HepG2 (cell line): ENCODE data around the gene SSX2IP. TPM values are rescaled to one million over a fixed set of nuclear protein-coding genes. Genes with fewer than 3 reads are reported as not detected.

Source experiments
- ARNT ChIP-seq: fragments of 450-650 bp; IDR thresholded peaks from 2 replicates; pipeline ENCODE4 v1.6.1; 2017
- CTCF ChIP-seq: sonication (generic); formaldehyde crosslinking; IDR thresholded peaks from 2 replicates; pipeline ENCODE4 v1.5.0; 2020; ENCODE audit warnings: mild to moderate bottlenecking, missing genetic modification reagents, moderate library complexity
- DPF2 ChIP-seq: sonication (generic); formaldehyde crosslinking; IDR thresholded peaks from 2 replicates; pipeline ENCODE4 v1.4.0; 2020; ENCODE audit warnings: mild to moderate bottlenecking, low read depth, missing genetic modification reagents, borderline replicate concordance
- GRHL1 ChIP-seq: sonication (generic); formaldehyde crosslinking; conservative IDR thresholded peaks from 2 replicates; pipeline ENCODE4 v1.8.0; 2022; ENCODE audit warnings: missing genetic modification reagents
- MBNL3 ChIP-seq: fragments of 250-450 bp; sonication (Bioruptor Pico); conservative IDR thresholded peaks from 2 replicates; pipeline ENCODE4 v1.8.0; 2022; ENCODE audit warnings: mild to moderate bottlenecking, inconsistent platforms
- MIER3 ChIP-seq: IDR thresholded peaks from 2 replicates; pipeline ENCODE4 v1.6.1; 2016; ENCODE audit warnings: missing compliant biosample characterization, borderline replicate concordance
- NAIF1 ChIP-seq: sonication (generic); formaldehyde crosslinking; IDR thresholded peaks from 2 replicates; pipeline ENCODE4 v1.5.0; 2020; ENCODE audit warnings: mild to moderate bottlenecking, missing genetic modification reagents, borderline replicate concordance
- PRMT3 ChIP-seq: sonication (generic); formaldehyde crosslinking; IDR thresholded peaks from 2 replicates; pipeline ENCODE4 v1.8.1; 2022; ENCODE audit warnings: low read depth, mild to moderate bottlenecking, moderate library complexity, missing genetic modification reagents, borderline replicate concordance
- RARA ChIP-seq: IDR thresholded peaks from 2 replicates; pipeline ENCODE4 v1.6.1; 2016; ENCODE audit warnings: missing genetic modification reagents, missing compliant biosample characterization
- SALL1 ChIP-seq: sonication (generic); formaldehyde crosslinking; IDR thresholded peaks from 2 replicates; pipeline ENCODE4 v1.8.0; 2022; ENCODE audit warnings: mild to moderate bottlenecking, missing genetic modification reagents
- TMF1 ChIP-seq: sonication (generic); formaldehyde crosslinking; IDR thresholded peaks from 2 replicates; pipeline ENCODE4 v1.8.1; 2022; ENCODE audit warnings: low read depth, missing genetic modification reagents
- ZFP36L1 ChIP-seq: sonication (generic); formaldehyde crosslinking; IDR thresholded peaks from 2 replicates; pipeline ENCODE4 v1.8.0; 2022; ENCODE audit warnings: mild to moderate bottlenecking, missing genetic modification reagents, moderate library complexity
- ZFP36L2 ChIP-seq: sonication (generic); formaldehyde crosslinking; IDR thresholded peaks from 2 replicates; pipeline ENCODE4 v1.4.0; 2020; ENCODE audit warnings: missing genetic modification reagents
- ZNF382 ChIP-seq: sonication (generic); formaldehyde crosslinking; IDR thresholded peaks from 2 replicates; pipeline ENCODE4 v1.5.0; 2020; ENCODE audit warnings: missing genetic modification reagents, mild to moderate bottlenecking, borderline replicate concordance
- ZNF652 ChIP-seq: IDR thresholded peaks from 2 replicates; pipeline ENCODE4 v1.6.1; 2016; ENCODE audit warnings: low read depth, borderline replicate concordance
- polyA plus RNA-seq, 8 experiments: library from polyadenylated mRNA; depleted of rRNA in 3 of 8; stranded (reverse) in 7 of 8; unstranded in 1 of 8; fragments of >200 nt; fragmentation: Illumina TruSeq in 4 of 8; extraction: Trizol in 4 of 8; gene quantifications; 2 replicates each; pipeline versions ENCODE4 v1.2.1 to v1.2.3, GENCODE V29; 2011 to 2016; ENCODE audit warnings: low read depth in 4 of 8, missing spikeins in 1 of 8, mixed read lengths in 1 of 8; ENCODE audit not compliant: insufficient read depth in 1 of 8
- total RNA-seq, 5 experiments: library from RNA; depleted of rRNA; stranded (reverse); fragments of >200 nt; fragmentation: Illumina TruSeq; extraction: Trizol; gene quantifications; 2 replicates each; pipeline ENCODE4 v1.2.3, GENCODE V29; 2016; ENCODE audit warnings: low read depth in 1 of 5
- TF ChIP-seq, protein P1 (sequence below): sonication (generic); formaldehyde crosslinking; IDR thresholded peaks from 2 replicates; pipeline ENCODE4 v1.4.0; 2020; ENCODE audit warnings: missing genetic modification reagents, borderline replicate concordance
- TF ChIP-seq, protein P2 (sequence below): sonication (generic); formaldehyde crosslinking; IDR thresholded peaks from 2 replicates; pipeline ENCODE4 v1.5.1; 2020; ENCODE audit warnings: missing genetic modification reagents, mild to moderate bottlenecking, borderline replicate concordance

The SSX2IP gene
- total and polyA plus RNA-seq, 2 of the 13 experiments (the other 11 are each of a cell fraction or from before 2014, with no cell fraction given): 2.7 to 23.7 TPM

DNA sequence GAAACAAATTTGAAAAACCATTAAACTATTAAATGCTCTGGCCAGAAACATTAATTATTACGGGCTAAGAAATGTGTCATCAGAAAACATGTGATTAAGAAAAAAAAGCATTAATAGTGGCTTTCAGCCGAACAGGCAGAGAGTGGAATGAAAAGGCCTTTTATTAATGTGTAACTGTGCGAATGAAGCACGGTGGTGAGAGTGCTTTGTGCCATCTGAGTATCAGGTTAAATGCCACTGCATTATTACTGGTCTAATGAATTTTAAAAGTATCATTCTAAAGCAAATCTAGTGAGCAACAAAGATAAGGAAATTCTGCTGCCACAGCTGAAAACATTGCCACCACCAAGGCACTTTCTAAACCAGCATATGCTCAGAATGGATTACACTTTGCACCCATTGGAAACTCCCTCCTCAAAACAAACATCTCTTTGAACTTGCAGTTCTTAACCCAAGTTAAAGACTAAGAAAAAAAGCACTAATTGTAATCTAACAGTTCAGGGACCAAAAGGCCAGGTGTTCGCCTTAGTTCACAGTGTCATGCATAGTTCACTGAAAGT lies 30.0 kb upstream of the SSX2IP start (continued):
- TF ChIP-seq TMF1 (CRISPR knock-in tag) (no peak), NAIF1 (CRISPR knock-in tag) (no peak), MBNL3 (CRISPR knock-in tag) (no peak), RARA (CRISPR knock-in tag) (peak; percentile 97), ZFP36L1 (CRISPR knock-in tag) (no peak), GRHL1 (CRISPR knock-in tag) (no peak), ARNT (no peak), SALL1 (peak; percentile 18; the same call in 1 of the 2 replicates), CTCF (CRISPR knock-in tag) (no peak), ZFP36L2 (CRISPR knock-in tag) (no peak), ZNF652 (peak; percentile 79), MIER3 (CRISPR knock-in tag) (peak; percentile 41; the same call in 1 of the 2 replicates), ZNF382 (no peak), DPF2 (CRISPR knock-in tag) (peak; percentile 64; the same call in 1 of the 2 replicates), PRMT3 (CRISPR knock-in tag) (no peak)
- TF ChIP-seq, protein P1, sequence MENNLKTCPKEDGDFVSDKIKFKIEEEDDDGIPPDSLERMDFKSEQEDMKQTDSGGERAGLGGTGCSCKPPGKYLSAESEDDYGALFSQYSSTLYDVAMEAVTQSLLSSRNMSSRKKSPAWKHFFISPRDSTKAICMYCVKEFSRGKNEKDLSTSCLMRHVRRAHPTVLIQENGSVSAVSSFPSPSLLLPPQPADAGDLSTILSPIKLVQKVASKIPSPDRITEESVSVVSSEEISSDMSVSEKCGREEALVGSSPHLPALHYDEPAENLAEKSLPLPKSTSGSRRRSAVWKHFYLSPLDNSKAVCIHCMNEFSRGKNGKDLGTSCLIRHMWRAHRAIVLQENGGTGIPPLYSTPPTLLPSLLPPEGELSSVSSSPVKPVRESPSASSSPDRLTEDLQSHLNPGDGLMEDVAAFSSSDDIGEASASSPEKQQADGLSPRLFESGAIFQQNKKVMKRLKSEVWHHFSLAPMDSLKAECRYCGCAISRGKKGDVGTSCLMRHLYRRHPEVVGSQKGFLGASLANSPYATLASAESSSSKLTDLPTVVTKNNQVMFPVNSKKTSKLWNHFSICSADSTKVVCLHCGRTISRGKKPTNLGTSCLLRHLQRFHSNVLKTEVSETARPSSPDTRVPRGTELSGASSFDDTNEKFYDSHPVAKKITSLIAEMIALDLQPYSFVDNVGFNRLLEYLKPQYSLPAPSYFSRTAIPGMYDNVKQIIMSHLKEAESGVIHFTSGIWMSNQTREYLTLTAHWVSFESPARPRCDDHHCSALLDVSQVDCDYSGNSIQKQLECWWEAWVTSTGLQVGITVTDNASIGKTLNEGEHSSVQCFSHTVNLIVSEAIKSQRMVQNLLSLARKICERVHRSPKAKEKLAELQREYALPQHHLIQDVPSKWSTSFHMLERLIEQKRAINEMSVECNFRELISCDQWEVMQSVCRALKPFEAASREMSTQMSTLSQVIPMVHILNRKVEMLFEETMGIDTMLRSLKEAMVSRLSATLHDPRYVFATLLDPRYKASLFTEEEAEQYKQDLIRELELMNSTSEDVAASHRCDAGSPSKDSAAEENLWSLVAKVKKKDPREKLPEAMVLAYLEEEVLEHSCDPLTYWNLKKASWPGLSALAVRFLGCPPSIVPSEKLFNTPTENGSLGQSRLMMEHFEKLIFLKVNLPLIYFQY (CRISPR knock-in tag): no peak
- TF ChIP-seq, protein P2, sequence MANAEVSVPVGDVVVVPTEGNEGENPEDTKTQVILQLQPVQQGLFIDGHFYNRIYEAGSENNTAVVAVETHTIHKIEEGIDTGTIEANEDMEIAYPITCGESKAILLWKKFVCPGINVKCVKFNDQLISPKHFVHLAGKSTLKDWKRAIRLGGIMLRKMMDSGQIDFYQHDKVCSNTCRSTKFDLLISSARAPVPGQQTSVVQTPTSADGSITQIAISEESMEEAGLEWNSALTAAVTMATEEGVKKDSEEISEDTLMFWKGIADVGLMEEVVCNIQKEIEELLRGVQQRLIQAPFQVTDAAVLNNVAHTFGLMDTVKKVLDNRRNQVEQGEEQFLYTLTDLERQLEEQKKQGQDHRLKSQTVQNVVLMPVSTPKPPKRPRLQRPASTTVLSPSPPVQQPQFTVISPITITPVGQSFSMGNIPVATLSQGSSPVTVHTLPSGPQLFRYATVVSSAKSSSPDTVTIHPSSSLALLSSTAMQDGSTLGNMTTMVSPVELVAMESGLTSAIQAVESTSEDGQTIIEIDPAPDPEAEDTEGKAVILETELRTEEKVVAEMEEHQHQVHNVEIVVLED: no peak
